HG03354 (cell line): ENCODE results near the gene TTC27.

Experiments used
- ATAC-seq: cut with Tn5 transposase; IDR thresholded peaks from one replicate; pipeline ENCODE4 v1.9.1; 2021; ENCODE audit warnings: mild to moderate bottlenecking; ENCODE audit not compliant: unreplicated experiment, poor library complexity, severe bottlenecking

Gene TTC27

GRCh38 chr2:32788114-32788513 lies 160.3 kb downstream of the TTC27 start:
- ATAC-seq, result no peak

DNA sequence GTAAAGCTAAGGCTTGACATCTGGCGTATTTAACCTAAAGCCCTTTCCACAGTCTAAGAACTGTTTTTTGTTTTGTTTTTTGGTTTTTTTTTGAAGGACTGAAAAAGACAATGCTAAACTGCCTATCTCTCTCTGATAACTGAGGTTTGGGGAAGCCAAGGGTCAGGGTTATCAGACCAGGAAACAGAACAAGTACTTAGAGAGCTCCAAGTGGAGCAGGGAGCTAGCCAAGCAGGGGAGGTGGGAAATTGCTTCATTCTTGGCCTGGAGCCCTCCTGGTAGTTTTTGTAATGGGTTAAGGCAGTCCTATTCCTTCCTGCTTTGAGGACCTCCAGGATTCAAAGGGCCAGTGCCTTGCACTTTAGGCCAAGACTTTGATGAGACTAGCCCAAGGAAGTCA lies 164.6 kb downstream of the TTC27 start:
- ATAC-seq, result no peak

DNA sequence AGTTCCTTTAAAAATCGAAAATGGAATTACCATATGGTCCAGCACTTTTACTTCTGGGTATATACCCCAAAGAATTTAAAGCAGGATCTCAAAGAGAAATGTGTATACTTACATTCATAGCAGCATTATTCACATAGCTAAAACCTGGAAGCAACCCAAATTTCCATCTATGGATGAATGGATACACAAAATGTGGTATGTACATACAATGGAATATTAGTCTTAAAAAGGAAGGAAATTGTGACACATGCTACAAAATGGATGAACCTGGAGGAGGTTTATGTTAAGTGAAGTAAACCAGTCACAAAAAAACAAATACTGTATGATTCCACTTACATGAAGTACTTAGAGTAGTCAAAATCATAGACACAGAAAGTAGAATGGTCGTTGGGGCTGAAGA lies 171.0 kb downstream of the TTC27 start:
- no peak for ATAC-seq

- ATAC-seq, result no peak
These were observed 173.9 kb downstream of the TTC27 start for GRCh38 chr2:32801741-32802140.

- ATAC-seq, result no peak
These were observed 175.0 kb downstream of the TTC27 start for GRCh38 chr2:32802877-32803276.

DNA sequence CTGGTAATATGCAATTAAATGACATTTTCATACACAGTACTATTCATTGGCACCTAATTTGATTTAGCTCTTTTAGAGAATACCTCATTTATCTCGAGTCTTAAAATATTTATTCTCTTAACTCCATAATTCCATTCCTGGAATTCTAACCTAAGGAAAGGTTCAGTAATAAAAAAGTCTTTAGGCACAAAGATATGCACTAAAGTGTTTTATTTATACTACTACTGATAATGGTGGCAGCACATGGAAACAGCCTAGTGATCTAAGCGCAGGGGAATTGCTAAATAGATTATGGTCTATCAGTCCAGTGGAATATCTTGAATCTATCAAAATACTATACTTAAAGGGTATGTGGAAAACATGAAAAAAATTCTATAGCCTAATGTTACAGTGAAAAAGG lies 176.4 kb downstream of the TTC27 start:
- no peak for ATAC-seq

- ATAC-seq, result no peak
These were observed 177.6 kb downstream of the TTC27 start for GRCh38 chr2:32805104-32806095.

DNA sequence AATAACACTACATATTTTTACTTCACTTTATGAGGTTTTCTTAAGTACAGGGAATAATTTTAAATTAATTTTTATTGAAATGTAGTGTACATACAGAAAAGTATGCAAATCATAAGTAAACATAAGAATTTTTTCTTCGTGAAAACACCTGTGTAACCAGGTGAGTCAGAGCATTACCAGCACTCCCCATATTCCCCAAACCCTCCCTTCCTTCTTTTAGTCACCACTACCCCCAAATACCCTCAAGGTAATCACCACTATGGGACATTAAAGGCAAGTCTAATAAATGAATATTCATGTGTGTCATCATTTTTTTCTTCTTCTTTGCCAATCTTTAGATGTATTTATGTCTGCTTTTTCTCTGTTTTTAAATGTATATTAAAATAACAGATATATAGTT lies 179.0 kb downstream of the TTC27 start:
- ATAC-seq, result no peak

DNA sequence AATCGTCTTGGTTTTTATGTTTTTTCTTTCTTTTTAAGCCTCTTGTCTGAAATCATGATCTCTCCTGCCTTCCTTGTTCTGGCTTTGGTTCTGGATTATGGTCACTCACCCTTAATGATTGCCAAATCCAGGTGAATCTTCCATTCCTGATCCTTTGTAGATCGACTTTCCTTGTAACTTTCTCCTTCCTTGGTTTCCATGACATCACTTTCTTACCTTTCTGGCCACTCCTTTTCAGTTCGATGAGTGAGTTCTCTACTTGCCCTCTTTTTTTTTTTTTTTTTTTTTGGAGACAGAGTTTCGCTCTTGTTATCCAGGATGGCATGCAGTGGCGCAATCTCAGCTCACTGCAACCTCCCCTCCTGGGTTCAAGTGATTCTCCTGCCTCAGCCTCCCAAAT lies 179.8 kb downstream of the TTC27 start:
- no peak for ATAC-seq

GRCh38 chr2:32810909-32811495 lies 183.2 kb downstream of the TTC27 start:
- ATAC-seq, result no peak

DNA sequence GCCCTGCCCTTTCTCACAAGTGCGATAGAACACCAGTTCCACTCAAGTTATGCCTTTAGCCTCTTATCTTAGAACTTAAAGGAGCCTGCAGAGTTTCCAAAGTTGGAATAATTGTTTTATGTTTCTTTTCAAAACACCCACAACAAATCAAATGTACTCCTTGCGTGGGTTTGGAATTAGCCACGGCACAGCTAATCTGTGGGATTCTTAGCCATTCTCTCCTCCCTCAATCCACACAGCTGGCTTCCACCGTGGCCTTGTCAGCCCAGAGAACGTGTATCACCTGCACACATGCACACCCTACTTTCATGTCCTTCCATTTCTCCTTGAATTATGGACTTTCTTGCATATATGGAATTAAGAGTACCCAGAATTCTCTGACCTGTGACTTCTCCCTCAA lies 183.8 kb downstream of the TTC27 start:
- no peak for ATAC-seq

DNA sequence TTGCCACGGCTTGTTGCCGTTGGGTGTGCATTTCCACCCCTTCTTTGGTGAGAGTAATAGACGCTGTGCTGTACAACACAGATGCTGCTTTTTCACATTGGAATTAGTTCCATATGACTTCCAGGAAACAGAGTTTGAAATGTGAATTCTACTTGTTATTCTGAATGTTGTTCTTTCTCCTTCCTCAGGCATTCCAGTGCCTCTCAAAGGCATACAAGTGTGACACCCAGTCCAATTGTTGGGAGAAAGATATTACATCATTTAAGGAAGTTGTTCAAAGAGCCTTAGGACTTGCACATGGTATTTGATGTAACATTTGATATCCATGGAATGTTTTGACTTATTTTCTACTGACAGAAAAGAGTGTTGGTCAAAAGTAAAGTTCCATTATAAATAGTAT lies 184.5 kb downstream of the TTC27 start:
- ATAC-seq, result no peak

GRCh38 chr2:32820088-32820487 lies 192.2 kb downstream of the TTC27 start:
- ATAC-seq, result no peak

GRCh38 chr2:32820701-32821100 lies 192.9 kb downstream of the TTC27 start:
- no peak for ATAC-seq

DNA sequence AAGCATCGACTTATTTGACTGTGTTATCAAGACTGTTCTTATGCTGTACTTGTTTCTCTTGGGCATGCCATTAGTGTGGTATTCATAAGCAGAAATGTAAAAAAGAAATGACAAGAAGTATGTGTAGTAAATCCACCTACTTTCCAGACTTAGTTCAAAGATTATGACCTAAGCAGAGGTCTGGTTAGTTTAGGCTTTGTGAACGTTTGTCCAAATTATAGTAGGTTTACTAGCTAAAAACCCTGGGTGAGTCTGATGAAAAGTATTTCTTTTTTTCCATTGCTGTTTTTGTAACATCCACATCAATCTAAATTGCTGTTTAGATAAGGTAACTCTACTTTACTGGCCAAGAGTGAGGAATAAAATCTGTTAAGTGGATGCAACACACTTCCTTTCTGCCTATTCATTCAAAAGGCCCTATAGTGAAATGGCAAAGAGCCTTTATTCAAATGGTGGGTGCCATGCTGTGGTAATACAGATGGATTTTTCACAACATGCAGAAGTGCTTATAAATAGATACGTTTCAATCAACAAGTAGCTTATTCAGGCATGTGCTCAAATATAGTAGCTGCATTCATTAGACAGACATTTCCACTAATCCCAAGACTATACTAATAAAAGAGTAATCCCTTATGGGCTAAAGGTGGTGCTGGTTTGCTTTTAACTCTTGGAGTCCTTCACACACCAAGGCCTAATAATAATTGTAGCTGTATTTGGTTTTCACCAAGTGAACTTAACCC lies 196.4 kb downstream of the TTC27 start:
- no peak for ATAC-seq

DNA sequence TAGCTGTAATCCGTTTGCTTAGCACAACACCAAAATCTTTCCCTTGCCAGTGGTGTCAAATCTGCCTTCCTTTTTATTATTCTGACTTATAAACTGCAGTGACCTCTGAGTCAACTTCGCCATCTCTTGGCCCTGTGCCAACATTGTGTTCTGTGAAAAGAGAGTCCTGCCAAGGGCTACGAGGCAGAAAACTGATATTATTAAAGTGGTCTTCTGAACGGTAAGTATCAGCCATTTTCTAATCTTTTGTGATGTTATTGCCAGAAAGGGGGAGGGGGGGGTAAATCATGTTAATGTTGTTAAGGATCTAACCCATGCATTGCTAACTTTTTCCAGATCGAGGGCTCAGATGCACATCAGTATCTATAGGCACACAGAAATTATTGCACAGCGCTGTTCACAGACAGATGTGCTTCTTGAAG lies 197.5 kb downstream of the TTC27 start:
- ATAC-seq, result no peak

GRCh38 chr2:32830196-32830595 lies 202.3 kb downstream of the TTC27 start:
- no peak for ATAC-seq

- ATAC-seq, result no peak
These were observed 205.0 kb downstream of the TTC27 start for GRCh38 chr2:32832821-32833220.

- ATAC-seq, result no peak
These were observed 205.9 kb downstream of the TTC27 start for GRCh38 chr2:32833709-32834108.

DNA sequence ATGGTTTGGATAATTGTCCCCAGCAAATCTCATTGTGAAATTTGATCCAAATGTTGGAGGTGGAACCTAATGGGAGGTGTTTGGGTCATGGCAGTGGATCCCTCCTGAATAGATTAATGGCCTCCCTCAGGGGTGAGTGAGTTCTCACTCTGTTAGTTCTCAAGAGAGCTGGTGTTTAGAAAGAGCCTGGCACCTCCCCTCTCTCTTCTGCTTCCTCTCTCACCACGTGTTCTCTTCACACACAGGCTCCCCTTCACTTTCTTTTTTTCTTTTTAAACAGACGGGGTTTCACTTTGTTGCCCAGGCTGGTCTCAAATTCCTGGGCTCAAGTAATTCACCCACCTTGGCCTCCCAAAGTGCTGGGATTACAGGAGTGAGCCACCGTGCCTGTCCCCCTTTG lies 207.3 kb downstream of the TTC27 start:
- ATAC-seq, result no peak

DNA sequence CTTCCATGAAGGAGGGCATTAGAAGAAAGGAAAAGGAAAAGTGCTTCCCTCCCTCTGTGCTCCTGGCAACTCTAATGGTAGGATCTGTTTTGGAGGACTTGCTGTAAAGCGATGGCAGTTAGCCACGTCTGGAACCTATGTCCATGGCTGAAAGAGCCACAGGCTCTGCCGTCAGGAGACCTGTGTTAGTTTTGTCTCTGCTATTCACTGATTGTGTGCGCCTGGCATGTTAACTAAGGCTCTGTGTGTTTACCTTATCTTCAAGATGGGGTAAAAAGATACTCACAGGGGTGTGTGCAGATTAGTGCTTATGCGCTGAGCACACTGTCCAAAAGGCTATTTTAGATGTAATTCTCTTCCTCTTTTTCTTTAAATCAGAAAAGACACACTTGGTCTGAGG lies 209.1 kb downstream of the TTC27 start:
- ATAC-seq, result no peak
